ENCODE data around the gene LGR5.
A peak's percentile ranks its signal among the peaks of the same experiment; 100 is the strongest.

LGR5 gene

GRCh38 chr12:71503579-71504391, 64.2 kb downstream of the LGR5 start:
- peaks cover 13% of the 10 kb centered on the region for H3K4me1 ChIP-seq (ENCODE audit: control insufficient read depth, insufficient read depth, low read length)
- no peak overlapping the region for H3K4me3 ChIP-seq (ENCODE audit: insufficient read depth, low read depth, low read length)
- no peaks in the 10 kb centered on the region for H3K9me3 ChIP-seq (ENCODE audit: control insufficient read depth, low read length)
- 68 to 86% methylated on average over 3 of the region's 3 CpGs for WGBS, 2 experiments
- H3K27me3 ChIP-seq (ENCODE audit: control insufficient read depth, insufficient read depth, low read length, poor library complexity, severe bottlenecking), result no peaks in the 10 kb centered on the region
- peak overlapping the region; percentile 17 for H3K27ac ChIP-seq (ENCODE audit: insufficient read depth, low read depth, low read length, poor library complexity, severe bottlenecking)
- H3K36me3 ChIP-seq (ENCODE audit: control insufficient read depth, insufficient read depth, low read length), result no peaks in the 10 kb centered on the region

- Histone ChIP-seq H3K4me1 (ENCODE audit: control insufficient read depth, insufficient read depth, low read length) (peaks cover 13% of the 10 kb centered on the region), H3K36me3 (ENCODE audit: control insufficient read depth, insufficient read depth, low read length) (no peaks in the 10 kb centered on the region), H3K27me3 (ENCODE audit: control insufficient read depth, insufficient read depth, low read length, poor library complexity, severe bottlenecking) (no peaks in the 10 kb centered on the region), H3K27ac (ENCODE audit: insufficient read depth, low read depth, low read length, poor library complexity, severe bottlenecking) (no peak overlapping the region), H3K4me3 (ENCODE audit: insufficient read depth, low read depth, low read length) (no peak overlapping the region), H3K9me3 (ENCODE audit: control insufficient read depth, low read length) (no peaks in the 10 kb centered on the region)
- 60 to 77% methylated on average over 3 of the region's 3 CpGs for WGBS, 2 experiments
Measured at GRCh38 chr12:71504476-71504875, 64.9 kb downstream of the LGR5 start.

GRCh38 chr12:71509705-71510104, 70.1 kb downstream of the LGR5 start:
- Histone ChIP-seq H3K36me3 (ENCODE audit: control insufficient read depth, insufficient read depth, low read length) (no peaks in the 10 kb centered on the region), H3K27me3 (ENCODE audit: control insufficient read depth, insufficient read depth, low read length, poor library complexity, severe bottlenecking) (no peaks in the 10 kb centered on the region), H3K4me3 (ENCODE audit: insufficient read depth, low read depth, low read length) (no peak overlapping the region), H3K9me3 (ENCODE audit: control insufficient read depth, low read length) (no peaks in the 10 kb centered on the region), H3K4me1 (ENCODE audit: control insufficient read depth, insufficient read depth, low read length) (no peaks in the 10 kb centered on the region), H3K27ac (ENCODE audit: insufficient read depth, low read depth, low read length, poor library complexity, severe bottlenecking) (no peak overlapping the region)
- WGBS, 2 experiments, result 100% methylated on average over 1 of the region's 3 CpGs; no CpG with 5 or more reads in 1 of the 2 experiments

GRCh38 chr12:71517145-71517846, 77.7 kb downstream of the LGR5 start:
- Histone ChIP-seq H3K36me3 (ENCODE audit: control insufficient read depth, insufficient read depth, low read length) (no peaks in the 10 kb centered on the region), H3K9me3 (ENCODE audit: control insufficient read depth, low read length) (no peaks in the 10 kb centered on the region), H3K27me3 (ENCODE audit: control insufficient read depth, insufficient read depth, low read length, poor library complexity, severe bottlenecking) (no peaks in the 10 kb centered on the region), H3K27ac (ENCODE audit: insufficient read depth, low read depth, low read length, poor library complexity, severe bottlenecking) (no peak overlapping the region), H3K4me3 (ENCODE audit: insufficient read depth, low read depth, low read length) (no peak overlapping the region), H3K4me1 (ENCODE audit: control insufficient read depth, insufficient read depth, low read length) (no peaks in the 10 kb centered on the region)
- 86 to 93% methylated on average over 1 to 2 of the region's 2 CpGs for WGBS, 2 experiments

GRCh38 chr12:71521125-71521524, 81.5 kb downstream of the LGR5 start:
- H3K36me3 ChIP-seq (ENCODE audit: control insufficient read depth, insufficient read depth, low read length), result no peaks in the 10 kb centered on the region
- no peak overlapping the region for H3K27ac ChIP-seq (ENCODE audit: insufficient read depth, low read depth, low read length, poor library complexity, severe bottlenecking)
- WGBS, 2 experiments, result 74 to 77% methylated on average over 4 of the region's 4 CpGs
- no peak overlapping the region for H3K4me3 ChIP-seq (ENCODE audit: insufficient read depth, low read depth, low read length)
- no peaks in the 10 kb centered on the region for H3K9me3 ChIP-seq (ENCODE audit: control insufficient read depth, low read length)
- no peaks in the 10 kb centered on the region for H3K27me3 ChIP-seq (ENCODE audit: control insufficient read depth, insufficient read depth, low read length, poor library complexity, severe bottlenecking)
- no peaks in the 10 kb centered on the region for H3K4me1 ChIP-seq (ENCODE audit: control insufficient read depth, insufficient read depth, low read length)

GRCh38 chr12:71524626-71525025, 85.0 kb downstream of the LGR5 start:
- 91 to 95% methylated on average over 2 of the region's 2 CpGs for WGBS, 2 experiments
- no peaks in the 10 kb centered on the region for H3K4me1 ChIP-seq (ENCODE audit: control insufficient read depth, insufficient read depth, low read length)
- no peak overlapping the region for H3K4me3 ChIP-seq (ENCODE audit: insufficient read depth, low read depth, low read length)
- no peak overlapping the region for H3K27ac ChIP-seq (ENCODE audit: insufficient read depth, low read depth, low read length, poor library complexity, severe bottlenecking)
- no peaks in the 10 kb centered on the region for H3K36me3 ChIP-seq (ENCODE audit: control insufficient read depth, insufficient read depth, low read length)
- H3K9me3 ChIP-seq (ENCODE audit: control insufficient read depth, low read length), result no peaks in the 10 kb centered on the region
- H3K27me3 ChIP-seq (ENCODE audit: control insufficient read depth, insufficient read depth, low read length, poor library complexity, severe bottlenecking), result no peaks in the 10 kb centered on the region

GRCh38 chr12:71533703-71534102, 94.1 kb downstream of the LGR5 start:
- Histone ChIP-seq H3K4me1 (ENCODE audit: control insufficient read depth, insufficient read depth, low read length) (no peaks in the 10 kb centered on the region), H3K9me3 (ENCODE audit: control insufficient read depth, low read length) (no peaks in the 10 kb centered on the region), H3K36me3 (ENCODE audit: control insufficient read depth, insufficient read depth, low read length) (no peaks in the 10 kb centered on the region), H3K4me3 (ENCODE audit: insufficient read depth, low read depth, low read length) (no peak overlapping the region), H3K27me3 (ENCODE audit: control insufficient read depth, insufficient read depth, low read length, poor library complexity, severe bottlenecking) (no peaks in the 10 kb centered on the region), H3K27ac (ENCODE audit: insufficient read depth, low read depth, low read length, poor library complexity, severe bottlenecking) (no peak overlapping the region)
- WGBS, 2 experiments, result 95 to 100% methylated on average over 2 of the region's 2 CpGs

GRCh38 chr12:71536279-71536938, 96.8 kb downstream of the LGR5 start:
- Histone ChIP-seq H3K4me3 (ENCODE audit: insufficient read depth, low read depth, low read length) (no peak overlapping the region), H3K27me3 (ENCODE audit: control insufficient read depth, insufficient read depth, low read length, poor library complexity, severe bottlenecking) (no peaks in the 10 kb centered on the region), H3K4me1 (ENCODE audit: control insufficient read depth, insufficient read depth, low read length) (no peaks in the 10 kb centered on the region), H3K27ac (ENCODE audit: insufficient read depth, low read depth, low read length, poor library complexity, severe bottlenecking) (no peak overlapping the region), H3K36me3 (ENCODE audit: control insufficient read depth, insufficient read depth, low read length) (no peaks in the 10 kb centered on the region), H3K9me3 (ENCODE audit: control insufficient read depth, low read length) (no peaks in the 10 kb centered on the region)
- 92 to 100% methylated on average over 2 of the region's 2 CpGs for WGBS, 2 experiments

GRCh38 chr12:71536939-71537622, 97.5 kb downstream of the LGR5 start:
- Histone ChIP-seq H3K9me3 (ENCODE audit: control insufficient read depth, low read length) (no peaks in the 10 kb centered on the region), H3K27ac (ENCODE audit: insufficient read depth, low read depth, low read length, poor library complexity, severe bottlenecking) (no peak overlapping the region), H3K27me3 (ENCODE audit: control insufficient read depth, insufficient read depth, low read length, poor library complexity, severe bottlenecking) (no peaks in the 10 kb centered on the region), H3K4me3 (ENCODE audit: insufficient read depth, low read depth, low read length) (no peak overlapping the region), H3K36me3 (ENCODE audit: control insufficient read depth, insufficient read depth, low read length) (no peaks in the 10 kb centered on the region), H3K4me1 (ENCODE audit: control insufficient read depth, insufficient read depth, low read length) (no peaks in the 10 kb centered on the region)
- 96 to 97% methylated on average over 3 of the region's 3 CpGs for WGBS, 2 experiments

GRCh38 chr12:71538807-71539206, 99.2 kb downstream of the LGR5 start:
- WGBS, 2 experiments, result 94 to 100% methylated on average over 2 to 3 of the region's 3 CpGs
- Histone ChIP-seq H3K36me3 (ENCODE audit: control insufficient read depth, insufficient read depth, low read length) (no peaks in the 10 kb centered on the region), H3K27me3 (ENCODE audit: control insufficient read depth, insufficient read depth, low read length, poor library complexity, severe bottlenecking) (no peaks in the 10 kb centered on the region), H3K4me1 (ENCODE audit: control insufficient read depth, insufficient read depth, low read length) (no peaks in the 10 kb centered on the region), H3K4me3 (ENCODE audit: insufficient read depth, low read depth, low read length) (no peak overlapping the region), H3K27ac (ENCODE audit: insufficient read depth, low read depth, low read length, poor library complexity, severe bottlenecking) (no peak overlapping the region), H3K9me3 (ENCODE audit: control insufficient read depth, low read length) (no peaks in the 10 kb centered on the region)
